ENCODE results near the gene CTAGE4.
"Not testable (repeated sequence)": the region's sequence is repeated elsewhere in the genome, so short reads cannot be mapped to it uniquely, and the experiment has no call there.

The CTAGE4 gene

DNA sequence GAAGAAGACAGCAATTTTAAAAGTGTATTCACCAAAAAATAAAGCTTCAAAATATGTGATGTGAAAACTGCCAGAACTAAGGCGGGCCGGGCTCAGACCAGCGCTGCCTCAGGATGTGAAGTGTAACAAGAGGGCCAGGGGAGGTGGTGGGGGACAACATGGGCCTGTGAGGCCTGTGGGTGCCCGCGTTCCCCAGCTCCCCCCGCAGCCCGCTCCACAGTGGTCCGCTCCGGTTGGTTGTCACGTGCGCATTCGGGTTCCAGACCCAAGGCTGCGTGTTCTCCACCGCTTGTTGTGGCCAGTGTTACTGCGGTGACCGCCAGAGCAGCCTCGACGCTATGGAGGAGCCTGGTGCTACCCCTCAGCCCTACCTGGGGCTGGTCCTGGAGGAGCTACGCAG is at the start of gene CTAGE4:
CTAGE4 (plus strand) TSS at position 301 of the 400 bp plus-strand sequence; CDS start at position 339, 38 bp downstream.
- not testable (repeated sequence) for H3K9me3 ChIP-seq (ENCODE audit: low read length); H3K27me3 ChIP-seq (ENCODE audit: insufficient read depth, low read length); H3K4me3 ChIP-seq (ENCODE audit: low read length)

DNA sequence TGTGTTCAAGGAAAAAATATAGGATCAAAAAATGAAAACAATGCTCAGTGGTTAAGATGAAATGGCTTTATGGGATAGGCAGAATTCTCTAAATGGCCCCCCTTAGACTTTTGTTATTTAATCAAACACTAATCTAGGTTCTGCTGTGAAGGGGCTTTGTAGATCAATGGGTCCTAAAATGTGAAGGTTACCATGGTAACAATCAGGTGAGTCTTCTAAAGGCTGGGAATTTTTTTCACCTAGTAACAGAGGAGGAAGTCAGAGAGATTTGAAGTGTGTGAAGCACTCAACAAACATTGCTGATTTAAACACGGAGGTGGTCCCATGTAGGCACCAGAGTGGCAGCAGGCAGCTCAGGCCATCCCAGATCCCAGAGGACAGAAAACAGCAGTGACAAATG is 49.1 kb upstream of the CTAGE4 start:
- Histone ChIP-seq H3K4me1 (ENCODE audit: insufficient read depth, low read length) (no peaks in the 10 kb centered on the region), H3K27me3 (ENCODE audit: insufficient read depth, low read length) (no peaks in the 10 kb centered on the region), H3K36me3 (ENCODE audit: insufficient read depth, low read length) (no peaks in the 10 kb centered on the region), H3K4me3 (ENCODE audit: low read length) (no peak overlapping the region), H3K9me3 (ENCODE audit: low read length) (no peaks in the 10 kb centered on the region), H2AFZ (ENCODE audit: low read depth, low read length) (no peak overlapping the region)

More for the DNA sequence above, at the start of gene CTAGE4:
- H3K36me3 ChIP-seq (ENCODE audit: insufficient read depth, low read length); H3K4me1 ChIP-seq (ENCODE audit: insufficient read depth, low read length); H2AFZ ChIP-seq (ENCODE audit: low read depth, low read length): not testable (repeated sequence)

GRCh38 chr7:144137501-144137900 is 45.8 kb upstream of the CTAGE4 start:
- H3K27me3 ChIP-seq (ENCODE audit: insufficient read depth, low read length): no peaks in the 10 kb centered on the region
- no peaks in the 10 kb centered on the region for H3K36me3 ChIP-seq (ENCODE audit: insufficient read depth, low read length)
- no peaks in the 10 kb centered on the region for H3K4me1 ChIP-seq (ENCODE audit: insufficient read depth, low read length)
- no peaks in the 10 kb centered on the region for H3K9me3 ChIP-seq (ENCODE audit: low read length)
- H3K4me3 ChIP-seq (ENCODE audit: low read length): no peak overlapping the region
- H2AFZ ChIP-seq (ENCODE audit: low read depth, low read length): no peak overlapping the region

- Histone ChIP-seq H3K4me1 (ENCODE audit: insufficient read depth, low read length) (no peaks in the 10 kb centered on the region), H3K9me3 (ENCODE audit: low read length) (peaks cover 2% of the 10 kb centered on the region), H2AFZ (ENCODE audit: low read depth, low read length) (no peak overlapping the region), H3K36me3 (ENCODE audit: insufficient read depth, low read length) (no peaks in the 10 kb centered on the region), H3K27me3 (ENCODE audit: insufficient read depth, low read length) (no peaks in the 10 kb centered on the region), H3K4me3 (ENCODE audit: low read length) (no peak overlapping the region)
Measured at GRCh38 chr7:144142187-144142586, 41.1 kb upstream of the CTAGE4 start.

DNA sequence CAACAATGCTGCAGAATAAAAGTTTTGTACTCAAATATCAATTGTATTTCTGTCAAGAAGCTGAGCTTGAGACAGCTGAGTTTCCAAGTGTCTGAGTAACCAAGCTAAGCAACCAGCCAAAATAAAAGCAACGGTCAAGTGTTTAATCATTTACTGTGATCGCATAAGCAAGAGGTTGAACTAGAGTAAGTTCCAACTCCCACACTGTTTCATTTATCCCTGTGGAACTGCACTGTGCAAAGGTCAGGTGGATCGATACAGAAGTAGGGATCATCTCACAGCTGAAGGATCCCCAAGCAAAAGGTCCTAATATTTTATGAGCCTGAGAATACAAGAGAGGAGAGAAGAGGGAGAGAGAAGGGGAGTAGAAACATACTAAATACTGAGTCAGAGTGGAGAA is 38.8 kb upstream of the CTAGE4 start:
- H3K4me1 ChIP-seq (ENCODE audit: insufficient read depth, low read length): no peaks in the 10 kb centered on the region
- H3K9me3 ChIP-seq (ENCODE audit: low read length): peaks cover 5% of the 10 kb centered on the region
- no peaks in the 10 kb centered on the region for H3K36me3 ChIP-seq (ENCODE audit: insufficient read depth, low read length)
- no peak overlapping the region for H3K4me3 ChIP-seq (ENCODE audit: low read length)
- no peak overlapping the region for H2AFZ ChIP-seq (ENCODE audit: low read depth, low read length)
- H3K27me3 ChIP-seq (ENCODE audit: insufficient read depth, low read length): no peaks in the 10 kb centered on the region

DNA sequence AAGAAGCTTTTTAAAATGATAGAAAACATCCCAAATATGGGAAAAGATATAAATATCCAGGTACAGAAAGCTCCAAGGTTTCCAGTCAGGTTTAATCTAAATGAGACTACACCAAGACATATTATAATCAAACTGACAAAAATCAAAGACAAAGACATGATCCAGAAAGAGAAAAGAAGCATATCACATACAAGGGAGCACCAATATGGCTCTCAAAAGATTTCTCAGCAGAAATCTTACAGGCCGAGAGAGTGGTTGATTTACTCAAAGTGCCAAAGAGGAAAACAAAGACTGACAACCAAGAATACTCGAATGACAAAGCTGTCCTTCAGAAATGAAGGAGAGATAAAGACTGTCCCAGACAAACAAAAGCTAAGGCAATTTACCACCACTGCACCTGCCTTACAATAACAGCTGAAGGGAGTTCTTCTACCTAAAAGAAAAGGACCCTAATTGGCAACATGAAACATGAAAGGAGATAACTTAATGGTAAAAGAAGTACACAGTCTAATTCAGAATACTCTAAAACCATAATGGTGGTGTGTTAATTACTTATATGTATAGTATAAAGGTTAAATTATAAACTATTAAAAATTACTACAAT is 34.9 kb upstream of the CTAGE4 start:
- Histone ChIP-seq H3K27me3 (ENCODE audit: insufficient read depth, low read length) (no peaks in the 10 kb centered on the region), H2AFZ (ENCODE audit: low read depth, low read length) (no peak overlapping the region), H3K4me1 (ENCODE audit: insufficient read depth, low read length) (no peaks in the 10 kb centered on the region), H3K36me3 (ENCODE audit: insufficient read depth, low read length) (no peaks in the 10 kb centered on the region), H3K4me3 (ENCODE audit: low read length) (no peak overlapping the region), H3K9me3 (ENCODE audit: low read length) (peaks cover 5% of the 10 kb centered on the region)

GRCh38 chr7:144158861-144159260 is 24.4 kb upstream of the CTAGE4 start:
- Histone ChIP-seq H3K4me3 (ENCODE audit: low read length) (no peak overlapping the region), H3K27me3 (ENCODE audit: insufficient read depth, low read length) (no peaks in the 10 kb centered on the region), H2AFZ (ENCODE audit: low read depth, low read length) (no peak overlapping the region), H3K9me3 (ENCODE audit: low read length) (no peaks in the 10 kb centered on the region), H3K36me3 (ENCODE audit: insufficient read depth, low read length) (no peaks in the 10 kb centered on the region), H3K4me1 (ENCODE audit: insufficient read depth, low read length) (no peaks in the 10 kb centered on the region)

- no peak overlapping the region for H3K4me3 ChIP-seq (ENCODE audit: low read length)
- H3K4me1 ChIP-seq (ENCODE audit: insufficient read depth, low read length): no peaks in the 10 kb centered on the region
- no peaks in the 10 kb centered on the region for H3K9me3 ChIP-seq (ENCODE audit: low read length)
- H3K36me3 ChIP-seq (ENCODE audit: insufficient read depth, low read length): no peaks in the 10 kb centered on the region
- H2AFZ ChIP-seq (ENCODE audit: low read depth, low read length): no peak overlapping the region
- H3K27me3 ChIP-seq (ENCODE audit: insufficient read depth, low read length): no peaks in the 10 kb centered on the region
Measured at GRCh38 chr7:144164784-144165183, 18.5 kb upstream of the CTAGE4 start.

GRCh38 chr7:144171594-144172350 is 11.5 kb upstream of the CTAGE4 start:
- not testable (repeated sequence) for H2AFZ ChIP-seq (ENCODE audit: low read depth, low read length); H3K27me3 ChIP-seq (ENCODE audit: insufficient read depth, low read length); H3K4me1 ChIP-seq (ENCODE audit: insufficient read depth, low read length); H3K4me3 ChIP-seq (ENCODE audit: low read length); H3K36me3 ChIP-seq (ENCODE audit: insufficient read depth, low read length); H3K9me3 ChIP-seq (ENCODE audit: low read length)

GRCh38 chr7:144174613-144175012 is 8.7 kb upstream of the CTAGE4 start:
- Histone ChIP-seq H3K4me1 (ENCODE audit: insufficient read depth, low read length) (no peaks in the 10 kb centered on the region), H3K27me3 (ENCODE audit: insufficient read depth, low read length) (no peaks in the 10 kb centered on the region), H3K36me3 (ENCODE audit: insufficient read depth, low read length) (no peaks in the 10 kb centered on the region), H2AFZ (ENCODE audit: low read depth, low read length) (no peak overlapping the region), H3K9me3 (ENCODE audit: low read length) (no peaks in the 10 kb centered on the region), H3K4me3 (ENCODE audit: low read length) (no peak overlapping the region)

GRCh38 chr7:144178380-144179164 is 4.7 kb upstream of the CTAGE4 start:
- not testable (repeated sequence) for H2AFZ ChIP-seq (ENCODE audit: low read depth, low read length); H3K36me3 ChIP-seq (ENCODE audit: insufficient read depth, low read length); H3K27me3 ChIP-seq (ENCODE audit: insufficient read depth, low read length); H3K9me3 ChIP-seq (ENCODE audit: low read length); H3K4me3 ChIP-seq (ENCODE audit: low read length); H3K4me1 ChIP-seq (ENCODE audit: insufficient read depth, low read length)

- H3K27me3 ChIP-seq (ENCODE audit: insufficient read depth, low read length); H3K9me3 ChIP-seq (ENCODE audit: low read length); H2AFZ ChIP-seq (ENCODE audit: low read depth, low read length); H3K36me3 ChIP-seq (ENCODE audit: insufficient read depth, low read length); H3K4me1 ChIP-seq (ENCODE audit: insufficient read depth, low read length); H3K4me3 ChIP-seq (ENCODE audit: low read length): not testable (repeated sequence)
Measured at GRCh38 chr7:144179165-144179479, 4.1 kb upstream of the CTAGE4 start.

DNA sequence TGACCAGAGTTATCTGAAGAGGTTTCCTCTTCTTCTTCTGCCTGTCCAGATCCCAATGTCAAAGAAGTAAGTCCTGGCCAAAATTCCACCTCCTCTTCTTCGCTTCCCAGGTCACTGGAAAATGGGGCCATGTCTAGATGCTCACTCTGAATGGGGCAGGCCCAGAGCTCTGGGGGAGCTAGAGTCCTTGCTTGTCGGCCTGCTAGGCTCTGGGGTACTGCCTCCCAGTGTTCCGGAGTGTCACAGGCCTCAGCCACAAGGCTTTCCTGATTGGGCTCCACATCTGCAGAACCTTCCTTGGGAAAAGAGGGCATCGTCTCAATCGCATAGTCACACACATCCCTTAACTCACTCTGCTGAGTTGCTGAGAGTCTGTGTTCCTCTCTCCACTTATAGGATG is 4.6 kb downstream of the CTAGE4 start:
- not testable (repeated sequence) for H3K9me3 ChIP-seq (ENCODE audit: low read length); H3K27me3 ChIP-seq (ENCODE audit: insufficient read depth, low read length); H3K4me3 ChIP-seq (ENCODE audit: low read length); H3K36me3 ChIP-seq (ENCODE audit: insufficient read depth, low read length); H3K4me1 ChIP-seq (ENCODE audit: insufficient read depth, low read length); H2AFZ ChIP-seq (ENCODE audit: low read depth, low read length)

Measured in neuron (in vitro differentiated cells).